HG02678 (cell line): ENCODE data around the gene PSMD3.
"Not testable (repeated sequence)": the region's sequence is repeated elsewhere in the genome, so short reads cannot be mapped to it uniquely, and the experiment has no call there.

Experiments used
- ATAC-seq: cut with Tn5 transposase; IDR thresholded peaks from one replicate; pipeline ENCODE4 v1.9.1; 2021; ENCODE audit warnings: mild to moderate bottlenecking, moderate library complexity; ENCODE audit not compliant: unreplicated experiment

The PSMD3 gene

GRCh38 chr17:39995438-39995837, 14.8 kb downstream of the PSMD3 start:
- no peak for ATAC-seq

- ATAC-seq, result no peak
Observed at GRCh38 chr17:39996162-39996561, 15.6 kb downstream of the PSMD3 start.

- no peak for ATAC-seq
Observed at GRCh38 chr17:39996800-39997199, 16.2 kb downstream of the PSMD3 start.

GRCh38 chr17:39997543-39997942, 16.9 kb downstream of the PSMD3 start:
- ATAC-seq, result no peak

GRCh38 chr17:39999067-39999466, 18.5 kb downstream of the PSMD3 start:
- no peak for ATAC-seq

- ATAC-seq, result no peak
Observed at GRCh38 chr17:40000161-40000560, 19.6 kb downstream of the PSMD3 start.

GRCh38 chr17:40001335-40001734, 20.7 kb downstream of the PSMD3 start:
- not testable (repeated sequence) for ATAC-seq

GRCh38 chr17:40004072-40004471, 23.5 kb downstream of the PSMD3 start:
- no peak for ATAC-seq

- ATAC-seq, result no peak
Observed at GRCh38 chr17:40004712-40005111, 24.1 kb downstream of the PSMD3 start.

GRCh38 chr17:40005520-40005919, 24.9 kb downstream of the PSMD3 start:
- ATAC-seq, result no peak

- not testable (repeated sequence) for ATAC-seq
Observed at GRCh38 chr17:40010946-40011500, 30.4 kb downstream of the PSMD3 start.

GRCh38 chr17:40012017-40012647, 31.5 kb downstream of the PSMD3 start:
- ATAC-seq, result not testable (repeated sequence)

- no peak for ATAC-seq
Observed at GRCh38 chr17:40014375-40014980, 33.9 kb downstream of the PSMD3 start.

GRCh38 chr17:40015005-40015997, 34.7 kb downstream of the PSMD3 start, which contains the start of gene CSF3:
Gene CSF3, plus strand, starts transcription at chr17:40015440. Its CDS starts 35 bp downstream, at chr17:40015475.
- ATAC-seq, result no peak

GRCh38 chr17:40015998-40016985, 35.7 kb downstream of the PSMD3 start:
- ATAC-seq, result no peak

GRCh38 chr17:40017422-40018080, 36.9 kb downstream of the PSMD3 start:
- ATAC-seq, result no peak

GRCh38 chr17:40018211-40019121, 37.9 kb downstream of the PSMD3 start:
- no peak for ATAC-seq
